HuH-7.5 (cell line): Measurements from ENCODE around the gene TOM1L2.

Experiments used
- DNase-seq: peaks from one replicate; pipeline ENCODE4 v3.0.0; 2011; ENCODE audit warnings: low spot score

TOM1L2 gene

DNA sequence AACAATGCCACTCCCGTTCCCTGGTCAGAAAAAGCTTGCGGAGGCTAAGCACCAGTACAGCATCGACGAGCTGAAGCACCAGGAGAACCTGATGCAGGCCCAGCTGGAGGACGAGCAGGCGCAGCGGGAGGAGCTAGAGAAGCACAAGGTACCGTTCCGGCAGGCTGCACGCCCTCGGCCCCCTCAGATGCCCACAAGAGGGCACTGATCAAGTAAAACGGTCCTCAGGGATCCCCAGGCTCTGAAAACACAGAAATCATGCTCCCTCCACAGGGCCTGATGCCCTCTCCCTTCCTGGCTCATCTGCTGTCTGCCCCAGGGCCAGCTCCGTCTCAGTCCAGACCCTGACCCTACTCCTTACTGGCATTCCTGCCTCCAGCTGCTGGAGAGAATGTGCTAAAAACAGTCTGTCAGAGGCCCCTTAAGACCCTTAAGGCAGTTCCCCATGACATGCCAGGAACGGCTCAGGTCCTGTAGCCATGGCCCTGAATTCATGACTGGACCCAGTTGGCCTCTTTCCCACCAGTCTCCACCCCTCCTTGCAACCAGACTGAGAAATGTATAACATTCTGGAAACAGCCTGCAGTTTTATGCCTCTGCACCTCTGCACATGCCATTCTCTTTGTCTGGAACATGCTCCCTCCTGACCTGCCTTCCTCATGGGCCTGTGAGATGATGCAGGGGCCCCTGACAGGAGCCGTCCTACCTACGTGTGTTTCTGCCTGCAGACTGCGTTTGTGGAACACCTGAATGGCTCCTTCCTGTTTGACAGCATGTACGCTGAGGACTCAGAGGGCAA, 22.3 kb upstream of the TOM1L2 start:
- no peak for DNase-seq

DNA sequence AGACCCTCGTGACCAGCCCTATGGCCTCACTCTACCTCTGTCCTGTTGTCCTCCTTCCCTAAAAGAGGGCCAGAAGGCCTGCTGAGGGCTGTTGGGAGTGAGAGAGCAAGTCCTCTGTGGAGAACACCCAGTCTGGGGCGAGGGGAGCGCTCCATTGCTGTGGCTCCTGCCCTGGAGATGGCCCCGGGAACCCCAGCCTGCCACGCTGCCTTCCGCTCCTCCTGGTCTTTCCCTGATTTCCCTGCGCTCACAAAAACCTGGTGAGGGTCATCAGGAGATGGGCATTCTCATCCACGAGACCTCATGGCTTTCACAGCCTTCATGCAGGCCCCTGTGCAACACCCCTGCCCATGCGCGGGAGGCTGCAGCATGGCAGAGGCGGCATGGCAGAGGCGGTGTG, 21.7 kb upstream of the TOM1L2 start:
- no peak for DNase-seq

DNA sequence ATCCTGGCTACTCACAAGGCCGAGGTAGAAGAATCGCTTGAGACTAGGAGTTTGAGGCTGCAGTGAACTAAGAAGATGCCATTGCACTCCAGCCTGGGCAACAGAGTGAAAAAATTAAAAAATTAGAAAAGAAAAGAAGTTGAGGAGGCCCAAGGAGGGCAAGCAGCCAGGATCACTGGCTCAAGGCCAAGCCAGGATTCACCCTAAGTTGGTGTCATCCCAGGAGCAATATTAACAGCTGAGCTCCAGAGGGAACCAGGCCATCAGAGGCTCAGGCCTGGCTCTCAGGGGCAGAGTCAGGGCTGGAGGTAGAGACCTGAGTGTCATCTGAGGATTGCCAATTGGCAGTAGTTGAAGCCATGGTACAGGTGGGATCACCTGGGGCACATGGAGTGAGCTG, 21.2 kb upstream of the TOM1L2 start:
- no peak for DNase-seq

DNA sequence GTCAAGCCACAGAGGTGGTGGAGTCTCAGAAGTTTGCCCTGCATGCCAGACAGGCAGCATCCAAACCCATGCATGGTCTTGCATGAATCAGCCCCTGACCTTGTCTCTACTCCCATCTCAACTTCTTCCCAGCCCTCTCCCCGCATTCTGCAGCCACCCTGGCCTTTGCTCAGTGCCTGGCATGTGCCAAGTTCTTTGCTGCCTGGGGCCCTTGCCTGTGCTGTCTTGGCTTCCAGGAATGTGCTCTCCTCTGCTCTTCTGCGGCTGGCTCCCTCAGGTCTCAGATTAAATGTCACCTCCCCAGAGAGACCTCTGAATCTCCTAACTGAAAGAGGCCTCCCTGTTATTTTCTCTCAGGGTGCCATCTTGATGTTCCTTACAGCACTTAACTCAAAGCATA, 18.1 kb upstream of the TOM1L2 start:
- no peak for DNase-seq

DNA sequence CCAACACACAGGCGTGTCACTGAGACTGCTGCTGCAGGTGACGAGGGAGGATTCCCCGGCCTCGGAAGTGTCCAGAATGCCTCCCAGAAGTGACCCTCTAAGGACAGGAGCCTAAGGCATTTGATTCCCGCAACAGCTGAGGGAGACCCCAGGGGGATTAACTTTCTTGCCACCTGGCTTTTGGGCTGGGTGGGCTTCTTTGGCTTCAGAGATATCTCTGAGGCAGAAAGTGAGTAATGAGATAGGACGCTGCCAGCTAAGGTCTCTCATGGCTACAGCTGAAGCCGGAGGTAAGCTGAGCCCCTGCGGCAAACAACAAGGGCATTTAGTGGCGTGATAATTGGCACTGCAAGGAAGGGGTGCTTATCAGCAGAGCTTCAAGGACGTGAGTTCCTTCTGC, 17.4 kb upstream of the TOM1L2 start:
- no peak for DNase-seq

DNA sequence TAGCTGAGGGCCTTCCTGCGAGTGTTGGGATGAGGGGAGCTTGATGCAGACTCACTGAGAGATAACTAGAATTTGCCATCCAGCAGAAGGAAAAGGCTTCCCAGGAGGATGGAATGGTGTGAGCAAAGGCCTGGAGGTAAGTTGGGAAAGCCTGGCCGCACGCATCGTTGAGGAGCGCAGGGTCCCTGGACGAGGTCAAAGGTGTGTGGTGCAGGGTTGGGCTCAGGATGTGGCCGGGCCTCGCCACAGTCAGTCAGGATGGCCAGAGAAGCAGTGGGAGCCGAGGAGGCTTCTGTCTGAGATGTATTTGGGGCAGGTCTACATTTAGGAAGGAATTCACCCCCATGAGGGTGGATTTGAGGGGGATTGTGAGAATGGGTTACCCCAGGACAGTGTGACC, 16.9 kb upstream of the TOM1L2 start:
- no peak for DNase-seq

DNA sequence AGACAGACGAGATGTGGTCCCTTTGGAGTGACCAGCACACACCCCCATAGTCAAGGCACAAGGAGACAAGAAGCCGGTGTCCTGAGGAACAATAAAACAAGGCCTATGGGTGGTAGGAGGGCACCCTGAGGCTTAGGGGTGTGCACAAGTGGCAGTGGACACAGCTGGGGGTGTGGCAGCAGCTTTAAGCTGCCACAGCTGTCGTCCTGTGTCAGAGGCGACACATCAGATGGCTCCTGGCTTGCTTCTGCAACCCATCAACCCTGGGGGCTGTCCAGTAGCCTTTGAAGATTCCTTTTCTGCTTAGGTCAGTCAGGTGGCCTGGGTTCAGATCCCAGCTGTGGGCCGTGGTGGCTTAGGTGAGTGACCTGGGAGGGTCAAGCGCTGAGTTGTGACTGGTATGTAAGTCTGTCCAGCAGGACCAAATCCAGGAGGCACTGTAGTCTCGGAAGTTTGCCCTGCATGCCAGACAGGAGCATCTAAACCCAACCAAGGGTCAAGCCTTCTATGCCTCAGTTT, 16.3 kb upstream of the TOM1L2 start:
- no peak for DNase-seq

DNA sequence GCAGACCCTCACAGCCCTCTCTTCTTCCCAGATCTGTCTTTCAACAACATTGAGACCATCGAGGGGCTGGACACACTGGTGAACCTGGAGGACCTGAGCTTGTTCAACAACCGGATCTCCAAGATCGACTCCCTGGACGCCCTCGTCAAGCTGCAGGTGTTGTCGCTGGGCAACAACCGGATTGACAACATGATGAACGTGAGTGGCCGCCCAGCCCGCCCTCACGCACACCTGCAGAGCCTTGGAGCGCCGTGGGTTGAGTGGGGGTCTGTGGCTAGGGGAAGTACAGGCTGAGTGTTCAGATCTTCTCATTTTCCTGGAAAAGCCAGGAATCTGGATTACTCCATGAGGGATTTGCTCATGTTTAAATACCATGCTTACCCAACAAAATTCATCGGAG, 15.7 kb upstream of the TOM1L2 start:
- DNase-seq = no peak

DNA sequence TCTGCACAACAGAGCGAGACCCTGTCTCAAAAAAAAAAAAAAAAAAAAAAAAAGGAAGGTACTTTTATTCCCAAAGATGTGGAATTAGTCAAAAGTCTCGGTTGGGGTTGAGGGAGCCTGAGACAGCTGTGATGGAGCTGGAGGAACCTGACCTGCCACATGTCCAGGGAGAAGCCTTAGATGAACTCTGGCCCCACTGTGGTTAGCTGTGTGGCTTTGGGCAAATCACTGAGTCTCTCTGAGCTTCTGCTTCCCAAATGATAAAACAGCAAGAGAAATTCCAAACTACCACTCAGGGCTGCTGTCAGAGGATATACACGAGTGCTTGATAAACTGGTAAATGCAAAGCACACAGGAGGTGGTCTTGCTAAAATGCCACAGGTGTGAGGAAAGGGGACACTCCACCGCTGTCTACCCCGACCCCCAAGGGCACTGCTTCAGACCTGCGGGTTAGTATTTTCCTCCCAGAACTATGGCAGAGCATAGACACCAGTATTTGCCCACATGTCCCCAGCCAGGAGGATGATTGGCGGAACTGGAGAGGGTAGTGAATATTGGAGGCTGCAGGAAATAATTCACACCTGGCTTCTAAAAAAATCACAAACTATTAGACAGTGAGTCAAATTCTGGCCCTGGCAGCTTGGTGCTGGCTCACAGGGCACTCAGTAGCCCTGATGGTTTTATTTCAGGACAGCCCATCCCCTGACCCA, 15.1 kb upstream of the TOM1L2 start:
- no peak for DNase-seq

DNA sequence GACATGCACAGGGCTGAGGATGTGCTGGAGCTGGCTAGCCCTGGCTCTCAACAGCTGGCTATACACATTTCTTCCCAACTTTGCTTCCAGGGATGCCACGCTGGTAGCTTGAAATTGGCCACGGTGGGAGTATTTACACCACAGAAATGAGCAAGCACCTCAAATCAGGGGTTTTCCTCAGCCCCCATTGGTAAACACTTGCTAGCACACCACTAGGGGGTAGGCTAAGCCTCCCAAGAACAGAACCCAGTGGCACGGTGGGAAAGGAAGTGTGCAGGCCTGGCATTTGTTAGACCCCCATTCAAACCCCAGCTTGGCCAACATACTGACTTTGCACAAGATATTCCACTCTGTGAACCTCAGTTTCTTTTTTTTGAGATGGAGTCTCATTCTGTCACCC, 13.4 kb upstream of the TOM1L2 start:
- DNase-seq = no peak

DNA sequence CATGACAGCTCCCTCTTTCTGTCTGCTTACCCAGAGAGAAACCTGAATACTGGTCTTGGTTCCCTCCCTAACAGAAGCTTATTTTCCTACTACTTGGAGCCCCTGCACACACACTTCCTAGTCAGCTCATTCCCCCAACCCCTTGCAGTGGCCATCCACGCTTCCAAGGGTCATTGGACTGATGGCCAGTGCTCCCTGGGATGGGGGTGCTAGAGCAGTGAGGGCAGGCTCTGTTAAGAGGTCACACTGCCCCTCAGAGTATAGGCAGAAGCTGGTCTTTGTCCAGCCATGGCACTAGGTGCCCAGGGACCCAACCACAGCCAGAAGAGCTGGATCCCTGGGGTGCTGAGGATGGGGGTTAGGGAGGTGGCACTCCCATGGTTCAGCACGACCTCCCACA, 13.0 kb upstream of the TOM1L2 start:
- DNase-seq = no peak

DNA sequence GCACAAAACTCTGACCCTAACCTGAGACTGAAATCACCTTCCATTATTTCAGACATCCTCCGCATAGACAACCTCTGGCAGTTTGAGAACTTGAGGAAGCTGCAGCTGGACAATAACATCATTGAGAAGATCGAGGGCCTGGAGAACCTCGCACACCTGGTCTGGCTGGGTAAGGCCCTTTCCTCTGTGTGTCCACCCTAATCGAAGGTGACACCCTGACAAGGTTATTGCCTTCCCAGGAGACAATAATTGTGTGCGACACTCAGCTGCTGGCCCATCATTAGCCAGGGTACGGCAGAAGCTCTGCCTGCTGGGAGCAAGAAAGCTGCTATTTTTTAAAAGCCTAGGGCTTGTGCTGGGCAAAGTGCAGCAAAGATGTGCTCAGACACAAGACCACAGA, 11.6 kb upstream of the TOM1L2 start:
- no peak for DNase-seq

DNA sequence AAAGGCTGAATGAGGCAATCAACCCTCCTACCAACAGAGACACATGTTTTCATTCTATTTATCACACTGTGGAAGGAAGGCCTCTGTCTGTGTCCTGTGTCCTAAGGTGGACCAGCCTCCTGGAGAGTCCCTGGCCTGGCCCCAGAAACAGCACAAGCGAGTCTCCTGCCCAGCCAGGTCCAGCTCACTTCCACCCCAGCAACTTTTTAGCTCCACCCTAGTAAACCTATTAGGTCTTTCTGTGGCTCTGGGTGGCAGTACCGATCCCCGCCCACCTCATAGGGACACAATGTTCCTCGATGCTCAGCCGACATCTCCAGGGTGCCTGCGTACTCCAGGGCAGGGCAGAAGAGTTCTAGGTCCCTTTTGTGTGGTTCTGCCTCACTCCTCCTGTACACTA, 11.2 kb upstream of the TOM1L2 start:
- DNase-seq = no peak

DNA sequence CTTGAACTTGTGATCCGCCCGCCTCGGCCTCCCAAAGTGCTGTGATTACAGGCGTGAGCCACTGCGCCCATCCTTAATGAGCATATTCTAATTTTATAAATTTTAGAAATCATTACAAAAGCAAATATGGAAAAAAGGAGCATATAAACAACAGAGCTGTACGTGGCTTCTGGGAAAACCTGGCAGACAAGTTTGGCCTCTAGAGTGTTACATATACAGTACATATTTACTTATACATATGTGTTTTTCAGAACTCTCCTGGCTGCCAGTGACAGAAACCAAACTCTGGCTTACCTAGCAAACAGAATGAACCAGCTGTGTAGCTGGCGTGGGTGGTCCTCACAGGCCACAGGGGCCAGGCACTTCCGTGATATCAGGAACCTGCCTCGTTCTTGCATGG, 10.6 kb upstream of the TOM1L2 start:
- no peak for DNase-seq

DNA sequence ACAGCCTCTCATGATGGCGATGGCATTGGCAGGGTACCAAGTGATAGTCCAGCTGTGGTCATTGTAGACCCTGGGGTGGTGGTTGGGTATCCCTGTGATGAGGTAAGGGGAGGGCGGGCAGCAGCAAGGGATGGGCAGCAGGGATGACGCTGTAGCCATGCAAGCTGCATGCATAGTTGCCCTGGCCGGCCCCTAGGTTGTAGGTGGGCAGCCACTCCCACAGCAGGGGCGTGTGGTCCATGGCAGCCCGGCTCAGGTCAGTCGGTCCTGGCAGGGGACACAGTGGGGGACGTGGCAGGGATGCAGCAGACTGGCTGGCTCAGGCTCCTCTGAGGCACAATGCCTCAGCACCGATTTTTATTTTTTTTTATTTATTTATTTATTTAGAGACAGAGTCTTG, 9.1 kb upstream of the TOM1L2 start:
- DNase-seq = no peak

DNA sequence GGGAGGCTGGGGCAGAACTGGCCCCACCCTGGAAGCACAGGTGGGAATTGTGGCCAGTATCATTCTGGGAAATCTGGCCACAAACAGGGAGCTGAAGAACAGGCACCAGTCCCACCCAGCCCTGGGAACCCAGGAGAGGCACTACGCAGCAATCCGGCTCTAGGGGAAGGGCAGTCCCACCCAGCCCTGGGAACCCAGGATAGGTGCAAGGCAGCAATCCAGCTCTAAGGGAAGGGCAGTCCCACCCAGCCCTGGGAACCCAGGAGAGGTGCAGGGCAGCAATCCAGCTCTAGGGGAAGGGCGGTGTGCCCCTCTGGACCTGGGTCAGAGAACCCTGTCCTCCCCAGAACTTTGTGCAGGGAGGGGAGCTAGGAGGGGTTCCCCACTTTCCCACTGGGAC, 7.6 kb upstream of the TOM1L2 start:
- DNase-seq = no peak

DNA sequence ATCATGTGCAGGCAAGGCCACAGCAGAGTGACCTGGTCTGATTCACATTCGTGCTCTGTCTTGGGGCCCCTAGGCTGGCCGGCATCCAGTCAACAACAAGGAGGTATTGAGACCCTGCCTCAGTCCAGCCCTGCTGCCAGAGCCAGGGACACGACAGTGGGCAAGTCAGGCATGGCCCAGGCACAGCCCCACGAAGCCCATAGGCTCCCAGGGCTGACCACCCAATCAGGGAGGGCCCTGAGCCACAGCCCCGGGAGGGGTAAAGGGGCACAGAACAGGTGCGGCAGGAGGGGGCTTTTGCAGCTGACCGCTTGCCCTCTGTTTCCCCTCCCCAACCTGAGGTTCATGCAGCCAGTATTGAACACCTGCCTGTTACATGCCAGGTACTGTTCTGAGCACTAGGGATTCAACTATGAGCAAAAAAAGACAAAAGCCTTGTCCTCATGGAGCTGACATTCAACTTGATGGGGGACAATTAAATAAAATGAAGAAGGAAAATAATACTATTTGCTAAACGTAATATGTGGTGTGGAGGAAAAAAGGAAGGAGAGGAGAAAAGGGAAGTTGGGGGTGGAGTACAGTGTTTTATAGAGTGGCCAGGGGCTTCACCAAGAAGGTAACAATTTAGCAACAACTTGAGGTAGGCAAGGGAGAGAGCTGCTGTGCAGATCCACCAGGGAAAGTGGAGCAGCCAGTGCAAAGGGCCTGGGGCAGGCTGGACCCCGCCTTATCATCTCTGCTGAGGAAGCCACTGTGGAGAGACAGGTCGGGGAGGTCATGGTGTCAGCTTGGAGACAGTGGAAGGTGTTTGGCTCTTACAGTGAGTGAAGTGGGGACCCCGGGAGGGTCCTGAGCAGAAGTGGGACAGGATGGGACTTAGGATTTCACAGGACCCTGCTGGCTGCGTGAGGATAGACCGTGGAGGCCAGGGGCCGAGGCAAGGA, 6.6 kb upstream of the TOM1L2 start:
- no peak for DNase-seq

DNA sequence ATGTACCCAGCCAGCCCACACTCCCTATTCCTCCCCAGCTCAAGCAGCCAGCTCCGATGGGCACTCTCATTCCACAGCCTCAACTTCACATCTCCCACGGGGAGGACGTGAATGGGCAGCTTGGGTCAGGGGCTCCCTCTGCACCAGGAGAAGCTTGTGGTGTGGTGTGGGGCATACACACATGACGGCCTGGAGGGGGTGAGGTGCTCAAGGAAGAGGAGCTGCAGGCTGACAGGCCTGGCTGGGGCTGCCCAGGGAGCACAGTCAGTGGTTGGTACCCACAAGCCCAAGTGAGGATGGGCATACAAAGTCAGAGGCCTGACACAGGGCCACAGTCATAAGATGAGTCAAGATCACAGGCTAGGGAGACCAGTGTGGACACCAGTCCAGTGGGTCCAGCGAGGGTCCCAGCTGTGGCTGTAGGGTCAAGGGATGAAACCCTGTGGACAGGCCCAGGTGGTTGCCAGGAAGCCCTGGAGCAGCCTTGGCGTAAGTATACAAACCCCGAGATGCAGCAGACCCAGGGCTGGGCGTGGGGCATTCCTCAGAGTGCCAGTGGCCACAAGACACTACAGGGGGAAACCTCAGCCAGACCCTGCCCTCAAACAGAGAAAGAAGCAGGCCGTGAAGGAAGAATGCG, 4.9 kb upstream of the TOM1L2 start:
- DNase-seq = no peak

DNA sequence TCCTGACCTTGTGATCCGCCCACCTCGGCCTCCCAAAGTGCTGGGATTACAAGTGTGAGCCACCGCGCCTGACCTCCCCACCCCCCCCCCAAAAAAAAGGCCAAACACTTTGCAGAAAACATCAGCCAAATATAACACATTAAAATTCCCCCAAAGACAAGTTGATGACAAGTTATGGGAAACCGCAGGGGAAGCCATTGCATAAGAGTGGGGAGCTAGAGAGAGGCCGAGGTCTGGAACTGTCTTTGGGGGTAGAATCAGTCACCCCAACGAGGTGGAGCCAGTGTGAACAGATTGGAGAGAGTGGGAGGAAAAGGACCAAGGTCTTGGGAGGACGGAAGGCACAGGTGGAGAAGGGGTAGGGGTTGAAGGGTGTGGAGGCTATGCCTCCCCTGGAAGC, 3.2 kb upstream of the TOM1L2 start:
- DNase-seq = no peak

DNA sequence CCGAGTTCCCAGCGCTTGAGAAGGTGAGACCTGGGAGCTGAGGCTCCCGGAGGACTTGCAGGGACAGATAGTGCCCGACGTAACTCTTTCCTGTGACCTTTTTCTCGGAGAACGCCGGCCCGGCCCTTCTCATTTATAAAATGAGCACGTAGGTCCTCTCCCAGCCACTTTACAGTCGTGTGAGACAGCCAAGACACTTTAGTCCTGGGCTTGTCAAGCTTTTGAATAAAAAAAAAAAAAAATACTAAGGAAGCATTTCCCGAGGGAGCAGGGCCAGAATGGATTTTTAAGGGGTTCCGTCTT, 703 bp upstream of the TOM1L2 start:
- DNase-seq = no peak

DNA sequence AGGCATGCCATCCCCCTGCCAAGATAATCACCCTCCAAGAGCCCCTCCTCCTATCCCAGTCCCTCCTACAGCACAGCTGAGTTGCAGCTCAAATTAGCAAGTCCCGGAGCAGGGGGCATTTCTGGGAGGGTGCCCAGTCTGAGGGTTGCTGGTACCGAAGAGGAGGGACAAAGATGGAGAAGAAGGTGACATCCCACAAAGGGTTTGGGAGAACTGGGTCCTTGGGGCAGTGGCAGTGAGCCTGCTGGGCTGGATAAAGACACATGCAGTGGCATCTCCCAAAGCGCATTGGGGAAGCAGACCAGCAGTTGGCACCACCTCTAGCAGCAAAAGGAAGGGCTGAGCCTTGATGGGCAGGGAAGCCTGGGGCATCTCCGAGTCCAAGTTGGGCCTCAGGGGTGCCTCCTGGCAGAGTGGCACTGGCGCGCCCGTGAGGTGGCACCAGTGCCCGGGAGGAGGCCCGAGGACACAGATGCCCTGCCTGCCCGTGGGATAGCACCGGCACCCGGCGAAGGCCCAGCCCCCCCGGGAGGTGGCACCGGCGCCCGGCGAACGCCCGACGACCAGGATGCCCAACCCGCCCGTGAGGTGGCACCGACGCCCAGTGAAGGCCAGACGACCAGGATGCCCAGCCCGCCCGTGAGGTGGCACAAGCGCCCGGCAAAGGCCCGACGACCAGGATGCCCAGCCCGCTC, 622 bp downstream of the TOM1L2 start:
- DNase-seq = no peak
